CD4-positive, alpha-beta T cell treated with Interleukin-15 for 4 hours (primary cell): ENCODE data around the gene TRDMT1.

Experiments
- DNase-seq: peaks from one replicate; pipeline ENCODE4 v3.0.0-alpha.2; 2020; ENCODE audit warnings: low spot score

Gene TRDMT1

DNA sequence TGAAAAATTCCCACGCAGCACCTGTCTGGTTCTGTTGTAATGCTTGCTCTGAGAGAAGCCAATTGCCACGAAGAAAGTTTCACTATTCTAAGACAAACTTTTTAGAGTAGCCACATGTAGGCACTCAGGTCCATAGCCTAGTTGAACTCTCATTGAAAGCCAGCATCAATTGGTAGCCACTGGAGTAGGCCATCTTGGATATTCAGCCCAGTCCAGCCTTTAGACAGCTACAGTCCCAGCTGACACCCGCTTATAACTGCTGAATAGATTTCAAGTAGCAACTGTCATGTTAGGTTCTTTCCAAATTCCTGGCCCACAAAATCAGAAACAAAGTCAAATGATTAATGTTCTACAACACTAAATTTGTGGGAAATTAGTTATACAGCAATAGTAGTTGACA is 103.5 kb downstream of the TRDMT1 start:
- no peak for DNase-seq
